22Rv1 (cell line): Measurements from ENCODE around the gene IGLL1.
"Not testable (repeated sequence)": the region's sequence is repeated elsewhere in the genome, so short reads cannot be mapped to it uniquely, and the experiment has no call there.

Experiments used
- ZFX ChIP-seq: fragments of 450-650 bp; IDR thresholded peaks from 2 replicates; pipeline ENCODE4 v1.6.1; 2017; ENCODE audit warnings: antibody characterized with exemption, borderline replicate concordance
- TF ChIP-seq, protein P1 (sequence below): fragments of 450-650 bp; IDR thresholded peaks from 2 replicates; pipeline ENCODE4 v1.5.1; 2017; ENCODE audit warnings: mild to moderate bottlenecking

DNA sequence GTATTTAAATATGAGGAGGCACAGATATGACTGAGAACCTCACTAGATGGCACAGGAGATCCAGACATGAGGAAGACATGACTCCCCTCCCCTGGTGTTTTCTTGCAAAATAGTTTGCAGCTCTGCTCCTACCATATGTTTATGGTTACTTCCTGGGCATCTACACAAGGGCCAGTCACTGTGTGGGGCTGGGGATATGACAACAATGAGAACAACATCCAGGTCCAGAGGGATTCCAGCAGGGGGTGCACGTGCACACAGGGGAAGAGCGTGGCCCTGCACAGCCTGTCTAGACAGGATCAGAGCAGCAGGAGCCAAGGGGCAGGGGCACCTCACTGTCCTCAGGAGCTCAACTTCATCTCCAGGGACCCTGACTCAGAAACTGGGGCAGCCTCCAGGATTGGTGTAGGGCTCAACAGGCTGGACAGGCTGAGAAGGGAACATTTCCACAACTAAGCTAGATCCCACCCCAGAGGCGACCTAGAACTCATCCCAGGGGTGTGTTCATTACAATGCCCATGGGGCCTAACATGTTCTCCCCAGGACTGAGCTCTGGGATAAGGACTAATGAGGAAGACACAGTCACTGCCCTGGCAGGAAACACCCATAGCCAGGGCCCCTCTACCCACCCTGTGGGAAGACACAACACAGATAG lies 47.4 kb upstream of the IGLL1 start:
- TF ChIP-seq, protein P1, sequence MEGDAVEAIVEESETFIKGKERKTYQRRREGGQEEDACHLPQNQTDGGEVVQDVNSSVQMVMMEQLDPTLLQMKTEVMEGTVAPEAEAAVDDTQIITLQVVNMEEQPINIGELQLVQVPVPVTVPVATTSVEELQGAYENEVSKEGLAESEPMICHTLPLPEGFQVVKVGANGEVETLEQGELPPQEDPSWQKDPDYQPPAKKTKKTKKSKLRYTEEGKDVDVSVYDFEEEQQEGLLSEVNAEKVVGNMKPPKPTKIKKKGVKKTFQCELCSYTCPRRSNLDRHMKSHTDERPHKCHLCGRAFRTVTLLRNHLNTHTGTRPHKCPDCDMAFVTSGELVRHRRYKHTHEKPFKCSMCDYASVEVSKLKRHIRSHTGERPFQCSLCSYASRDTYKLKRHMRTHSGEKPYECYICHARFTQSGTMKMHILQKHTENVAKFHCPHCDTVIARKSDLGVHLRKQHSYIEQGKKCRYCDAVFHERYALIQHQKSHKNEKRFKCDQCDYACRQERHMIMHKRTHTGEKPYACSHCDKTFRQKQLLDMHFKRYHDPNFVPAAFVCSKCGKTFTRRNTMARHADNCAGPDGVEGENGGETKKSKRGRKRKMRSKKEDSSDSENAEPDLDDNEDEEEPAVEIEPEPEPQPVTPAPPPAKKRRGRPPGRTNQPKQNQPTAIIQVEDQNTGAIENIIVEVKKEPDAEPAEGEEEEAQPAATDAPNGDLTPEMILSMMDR: peak; percentile 32
- TF ChIP-seq ZFX: not testable (repeated sequence)
